Measurements from ENCODE around the gene CCDC146.

CCDC146 gene

GRCh38 chr7:77327067-77327931 lies 204.9 kb downstream of the CCDC146 start:
- Histone ChIP-seq H3K4me2 (ENCODE audit: low read depth, low read length, poor library complexity, severe bottlenecking) (no peak overlapping the region), H3K9ac (ENCODE audit: low read length) (no peak overlapping the region), H3K27me3 (ENCODE audit: low read length) (no peaks in the 10 kb centered on the region), H3K36me3 (ENCODE audit: low read length) (no peaks in the 10 kb centered on the region), H2AFZ (ENCODE audit: low read depth, low read length, severe bottlenecking) (no peak overlapping the region), H3K27ac (ENCODE audit: low read depth, low read length) (no peak overlapping the region), H3K9me2 (replicated peaks; ENCODE audit: insufficient read depth, low read length) (no peaks in the 10 kb centered on the region), H3F3A (ENCODE audit: insufficient read depth) (no peaks in the 10 kb centered on the region), H4K20me1 (ENCODE audit: low read depth, low read length) (no peaks in the 10 kb centered on the region), H3K4me3 (ENCODE audit: insufficient read depth, low read length, poor library complexity, severe bottlenecking) (no peak overlapping the region), H3K79me2 (ENCODE audit: insufficient read depth, low read length) (no peaks in the 10 kb centered on the region), H3K9me3 (ENCODE audit: insufficient read depth, low read length) (no peaks in the 10 kb centered on the region)
- TF ChIP-seq CTCF (IDR thresholded peaks at IDR 0.05; ENCODE audit: insufficient read depth, low read length, poor library complexity, severe bottlenecking) = no peak
- no peak for TF ChIP-seq EZH2phosphoT487 (conservative IDR thresholded peaks at IDR 0.05; ENCODE audit: low read length)

- no peak for TF ChIP-seq EZH2phosphoT487 (conservative IDR thresholded peaks at IDR 0.05; ENCODE audit: low read length)
- H3K4me3 ChIP-seq (ENCODE audit: insufficient read depth, low read length, poor library complexity, severe bottlenecking) = no peak overlapping the region
- H3K4me2 ChIP-seq (ENCODE audit: low read depth, low read length, poor library complexity, severe bottlenecking) = no peak overlapping the region
- H3K27me3 ChIP-seq (ENCODE audit: low read length) = no peaks in the 10 kb centered on the region
- H3K9ac ChIP-seq (ENCODE audit: low read length) = no peak overlapping the region
- no peak overlapping the region for H3K27ac ChIP-seq (ENCODE audit: low read depth, low read length)
- H3F3A ChIP-seq (ENCODE audit: insufficient read depth) = no peaks in the 10 kb centered on the region
- no peaks in the 10 kb centered on the region for H4K20me1 ChIP-seq (ENCODE audit: low read depth, low read length)
- no peaks in the 10 kb centered on the region for H3K9me3 ChIP-seq (ENCODE audit: insufficient read depth, low read length)
- H3K79me2 ChIP-seq (ENCODE audit: insufficient read depth, low read length) = no peaks in the 10 kb centered on the region
- H3K36me3 ChIP-seq (ENCODE audit: low read length) = no peaks in the 10 kb centered on the region
- no peaks in the 10 kb centered on the region for H3K9me2 ChIP-seq (replicated peaks; ENCODE audit: insufficient read depth, low read length)
- no peak overlapping the region for H2AFZ ChIP-seq (ENCODE audit: low read depth, low read length, severe bottlenecking)
Observed at GRCh38 chr7:77327932-77328628, 205.7 kb downstream of the CCDC146 start.

GRCh38 chr7:77328669-77329068 lies 206.3 kb downstream of the CCDC146 start:
- H3K4me2 ChIP-seq (ENCODE audit: low read depth, low read length, poor library complexity, severe bottlenecking) = no peak overlapping the region

More at GRCh38 chr7:77328669-77329068, 206.3 kb downstream of the CCDC146 start:
- H3K9ac ChIP-seq (ENCODE audit: low read length) = no peak overlapping the region
- H3F3A ChIP-seq (ENCODE audit: insufficient read depth) = no peaks in the 10 kb centered on the region
- no peak overlapping the region for H3K27ac ChIP-seq (ENCODE audit: low read depth, low read length)
- H3K4me3 ChIP-seq (ENCODE audit: insufficient read depth, low read length, poor library complexity, severe bottlenecking) = no peak overlapping the region
- no peak overlapping the region for H2AFZ ChIP-seq (ENCODE audit: low read depth, low read length, severe bottlenecking)
- H3K27me3 ChIP-seq (ENCODE audit: low read length) = no peaks in the 10 kb centered on the region
- TF ChIP-seq CTCF (IDR thresholded peaks at IDR 0.05; ENCODE audit: insufficient read depth, low read length, poor library complexity, severe bottlenecking) (no peak), EZH2phosphoT487 (conservative IDR thresholded peaks at IDR 0.05; ENCODE audit: low read length) (no peak)
- no peaks in the 10 kb centered on the region for H3K9me2 ChIP-seq (replicated peaks; ENCODE audit: insufficient read depth, low read length)
- H3K36me3 ChIP-seq (ENCODE audit: low read length) = no peaks in the 10 kb centered on the region
- H3K9me3 ChIP-seq (ENCODE audit: insufficient read depth, low read length) = no peaks in the 10 kb centered on the region
- no peaks in the 10 kb centered on the region for H3K79me2 ChIP-seq (ENCODE audit: insufficient read depth, low read length)
- H4K20me1 ChIP-seq (ENCODE audit: low read depth, low read length) = no peaks in the 10 kb centered on the region
